ENCODE measurements around the gene APOBR. TPM values are rescaled to one million over a fixed set of nuclear protein-coding genes. Genes with fewer than 3 reads are reported as not detected.

APOBR gene
- total and polyA plus RNA-seq, 9 of the 15 experiments (the other 6 are each of a cell fraction or from before 2014, with no cell fraction given), result 0.08 to 6.1 (median 2.8) TPM; not detected in 1

DNA sequence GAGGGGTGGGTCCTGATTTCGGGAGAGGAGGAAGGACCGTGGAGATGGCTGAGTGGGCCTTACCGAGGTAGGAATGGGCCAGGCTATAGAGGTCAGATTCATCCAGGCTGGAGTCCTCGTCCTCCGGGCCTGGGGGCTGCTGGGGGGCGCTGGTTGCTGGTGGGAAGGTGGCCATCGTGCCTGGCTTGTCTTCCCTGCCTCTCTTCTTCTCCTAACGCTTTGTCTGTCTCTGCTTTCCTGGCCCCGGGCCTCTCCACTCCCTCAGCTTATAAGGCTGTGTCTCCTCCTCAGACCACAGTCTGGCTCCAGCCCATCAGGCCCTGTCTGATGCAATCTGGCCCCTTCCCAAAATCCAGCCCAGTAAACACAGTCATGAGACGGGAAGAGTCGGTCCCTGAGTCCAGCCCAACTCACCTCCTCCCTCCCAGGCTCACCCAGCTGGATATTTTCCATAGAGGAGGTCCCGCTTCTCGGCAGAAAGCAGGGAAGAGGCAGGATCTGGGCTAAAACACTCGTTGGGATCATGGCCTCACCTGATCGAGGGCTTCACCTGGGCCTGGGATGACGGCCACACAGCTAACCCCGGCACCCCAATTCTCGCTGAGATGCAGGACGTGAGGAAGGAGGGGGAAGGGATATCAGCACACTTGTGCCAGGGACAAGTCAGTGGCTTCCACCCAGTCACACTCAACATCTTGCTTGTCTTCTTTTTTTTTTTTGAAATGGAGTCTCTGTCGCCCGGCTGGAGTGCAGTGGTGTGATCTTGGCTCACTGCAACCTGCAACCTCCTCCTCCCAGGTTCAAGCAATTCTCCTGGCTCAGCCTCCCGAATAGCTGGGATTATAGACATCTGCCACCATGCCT, 44.5 kb downstream of the APOBR start, which contains the start of gene NUPR1 (continued):
- TF ChIP-seq USF1 (CRISPR knock-in tag; IDR thresholded peaks at IDR 0.05) (no peak), PREB (CRISPR knock-in tag; IDR thresholded peaks at IDR 0.05) (no peak), ZNF121 (CRISPR knock-in tag; conservative IDR thresholded peaks at IDR 0.05) (no peak), SMAD3 (CRISPR knock-in tag; conservative IDR thresholded peaks at IDR 0.05) (no peak), ZNF551 (CRISPR knock-in tag; IDR thresholded peaks at IDR 0.05) (no peak), NR2C2 (CRISPR knock-in tag; IDR thresholded peaks at IDR 0.05) (no peak), NR2C2 (tag; IDR thresholded peaks at IDR 0.05) (peak; percentile 49; the same call in 1 of the 2 replicates), FOXJ3 (CRISPR knock-in tag; IDR thresholded peaks at IDR 0.05) (no peak), IFI16 (CRISPR knock-in tag; IDR thresholded peaks at IDR 0.05) (no peak), PHF8 (IDR thresholded peaks at IDR 0.05; ENCODE audit: borderline replicate concordance, low read length) (peak; percentile 22; the same call in 1 of the 2 replicates), ZNF589 (CRISPR knock-in tag; IDR thresholded peaks at IDR 0.05; ENCODE audit: low read depth) (peak; percentile 72), GATAD2B (IDR thresholded peaks at IDR 0.05; ENCODE audit: borderline replicate concordance) (no peak), SNRNP70 (optimal IDR thresholded peaks at IDR 0.05; ENCODE audit: low read depth, low read length) (no peak), ZNF134 (CRISPR knock-in tag; conservative IDR thresholded peaks at IDR 0.05) (no peak; the same call in 1 of the 2 replicates), KDM5B (IDR thresholded peaks at IDR 0.05; ENCODE audit: insufficient replicate concordance, low read depth, low read length) (no peak), MAFG (tag; conservative IDR thresholded peaks at IDR 0.05) (no peak), ZMIZ1 (IDR thresholded peaks at IDR 0.05; ENCODE audit: low read depth in 2 of 2, low read length in 2 of 2) (no peak)
- TF ChIP-seq, protein P1, sequence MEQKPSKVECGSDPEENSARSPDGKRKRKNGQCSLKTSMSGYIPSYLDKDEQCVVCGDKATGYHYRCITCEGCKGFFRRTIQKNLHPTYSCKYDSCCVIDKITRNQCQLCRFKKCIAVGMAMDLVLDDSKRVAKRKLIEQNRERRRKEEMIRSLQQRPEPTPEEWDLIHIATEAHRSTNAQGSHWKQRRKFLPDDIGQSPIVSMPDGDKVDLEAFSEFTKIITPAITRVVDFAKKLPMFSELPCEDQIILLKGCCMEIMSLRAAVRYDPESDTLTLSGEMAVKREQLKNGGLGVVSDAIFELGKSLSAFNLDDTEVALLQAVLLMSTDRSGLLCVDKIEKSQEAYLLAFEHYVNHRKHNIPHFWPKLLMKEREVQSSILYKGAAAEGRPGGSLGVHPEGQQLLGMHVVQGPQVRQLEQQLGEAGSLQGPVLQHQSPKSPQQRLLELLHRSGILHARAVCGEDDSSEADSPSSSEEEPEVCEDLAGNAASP (IDR thresholded peaks at IDR 0.05), result no peak
- TF ChIP-seq, protein P2, sequence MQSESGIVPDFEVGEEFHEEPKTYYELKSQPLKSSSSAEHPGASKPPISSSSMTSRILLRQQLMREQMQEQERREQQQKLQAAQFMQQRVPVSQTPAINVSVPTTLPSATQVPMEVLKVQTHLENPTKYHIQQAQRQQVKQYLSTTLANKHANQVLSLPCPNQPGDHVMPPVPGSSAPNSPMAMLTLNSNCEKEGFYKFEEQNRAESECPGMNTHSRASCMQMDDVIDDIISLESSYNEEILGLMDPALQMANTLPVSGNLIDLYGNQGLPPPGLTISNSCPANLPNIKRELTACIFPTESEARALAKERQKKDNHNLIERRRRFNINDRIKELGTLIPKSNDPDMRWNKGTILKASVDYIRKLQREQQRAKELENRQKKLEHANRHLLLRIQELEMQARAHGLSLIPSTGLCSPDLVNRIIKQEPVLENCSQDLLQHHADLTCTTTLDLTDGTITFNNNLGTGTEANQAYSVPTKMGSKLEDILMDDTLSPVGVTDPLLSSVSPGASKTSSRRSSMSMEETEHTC (IDR thresholded peaks at IDR 0.05), result no peak
